Thyroid gland (tissue), 4 donors: ENCODE results near the gene SGPP1.

Experiments
- CTCF ChIP-seq, 6 experiments: fragments of 200-600 bp in 3 of 6; fragments of 450-650 bp in 3 of 6; sonication (generic) in 3 of 6; IDR thresholded peaks; one replicate each; pipeline ENCODE4 v1.5.1; 2016 to 2019; ENCODE audit warnings: antibody characterized with exemption in 6 of 6, mild to moderate bottlenecking in 2 of 6, inconsistent platforms in 1 of 6, moderate library complexity in 1 of 6
- POLR2A ChIP-seq, 2 donors: fragments of 450-650 bp; IDR thresholded peaks; one replicate each; pipeline ENCODE4 v1.6.1; 2017; ENCODE audit warnings: antibody characterized with exemption in 2 of 2, mild to moderate bottlenecking in 2 of 2, moderate library complexity in 1 of 2

GRCh38 chr14:63730659-63731058 is 2.8 kb upstream of the SGPP1 start:
- no peak for TF ChIP-seq CTCF (IDR thresholded peaks at IDR 0.05)
- TF ChIP-seq POLR2A (IDR thresholded peaks at IDR 0.05): no peak
